ENCODE results near the gene FCHSD2. TPM values are rescaled to one million over a fixed set of nuclear protein-coding genes. Genes with fewer than 3 reads are reported as not detected.

FCHSD2 gene
- total and polyA plus RNA-seq, 2 of the 13 experiments (the other 11 are each of a cell fraction or from before 2014, with no cell fraction given): 20.5 to 24.8 TPM

DNA sequence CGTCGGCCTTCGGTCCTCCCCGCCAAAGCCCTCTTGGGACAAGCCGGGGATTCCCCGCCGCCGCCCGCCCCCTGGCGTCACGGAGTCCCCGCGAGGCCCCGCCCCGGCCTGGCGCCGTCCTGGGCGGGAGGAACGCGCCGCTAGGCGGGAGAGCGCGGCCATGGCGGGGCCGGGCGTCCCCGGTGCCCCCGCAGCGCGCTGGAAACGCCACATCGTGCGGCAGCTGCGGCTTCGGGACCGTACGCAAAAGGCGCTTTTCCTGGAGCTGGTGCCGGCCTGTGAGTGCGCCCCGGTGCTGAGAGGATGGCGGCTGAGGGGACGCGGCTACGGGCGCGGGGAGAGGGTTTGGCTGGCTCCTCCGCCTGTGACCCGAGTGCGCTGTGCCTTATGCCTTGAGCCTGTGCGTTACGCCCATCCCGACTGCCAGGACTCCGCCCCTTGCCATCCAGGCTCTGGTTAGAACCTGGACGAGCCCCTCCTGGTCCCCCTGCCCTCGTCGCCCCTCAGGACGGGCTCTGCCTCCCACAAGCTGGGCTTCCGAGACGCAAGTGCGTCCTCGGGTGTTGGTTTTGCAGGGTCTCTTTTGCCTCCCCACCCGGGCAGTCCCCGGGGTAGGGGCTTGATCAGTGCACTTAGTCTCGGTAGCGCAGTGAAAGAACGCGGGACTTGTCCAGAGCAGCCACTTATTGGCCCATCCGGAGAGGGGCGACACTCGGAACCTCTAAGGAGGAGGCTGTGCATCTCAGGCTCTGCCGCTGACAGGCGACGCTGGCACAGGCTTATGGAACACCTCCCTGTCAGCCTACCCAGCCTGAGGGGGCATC lies 327.6 kb downstream of the FCHSD2 start, which contains the start of gene ATG16L2 (continued):
- TF ChIP-seq, protein P1, sequence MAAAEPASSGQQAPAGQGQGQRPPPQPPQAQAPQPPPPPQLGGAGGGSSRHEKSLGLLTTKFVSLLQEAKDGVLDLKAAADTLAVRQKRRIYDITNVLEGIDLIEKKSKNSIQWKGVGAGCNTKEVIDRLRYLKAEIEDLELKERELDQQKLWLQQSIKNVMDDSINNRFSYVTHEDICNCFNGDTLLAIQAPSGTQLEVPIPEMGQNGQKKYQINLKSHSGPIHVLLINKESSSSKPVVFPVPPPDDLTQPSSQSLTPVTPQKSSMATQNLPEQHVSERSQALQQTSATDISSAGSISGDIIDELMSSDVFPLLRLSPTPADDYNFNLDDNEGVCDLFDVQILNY (CRISPR knock-in tag; conservative IDR thresholded peaks at IDR 0.05): peak; percentile 77
- no peak for TF ChIP-seq RARA (CRISPR knock-in tag; IDR thresholded peaks at IDR 0.05)
- no peak for TF ChIP-seq MED13 (CRISPR knock-in tag; IDR thresholded peaks at IDR 0.05)
- TF ChIP-seq ZMYM2 (CRISPR knock-in tag; IDR thresholded peaks at IDR 0.05): 0 out of 2 replicates have a peak, but pooled peaks have one; percentile 43
- TF ChIP-seq, protein P2, sequence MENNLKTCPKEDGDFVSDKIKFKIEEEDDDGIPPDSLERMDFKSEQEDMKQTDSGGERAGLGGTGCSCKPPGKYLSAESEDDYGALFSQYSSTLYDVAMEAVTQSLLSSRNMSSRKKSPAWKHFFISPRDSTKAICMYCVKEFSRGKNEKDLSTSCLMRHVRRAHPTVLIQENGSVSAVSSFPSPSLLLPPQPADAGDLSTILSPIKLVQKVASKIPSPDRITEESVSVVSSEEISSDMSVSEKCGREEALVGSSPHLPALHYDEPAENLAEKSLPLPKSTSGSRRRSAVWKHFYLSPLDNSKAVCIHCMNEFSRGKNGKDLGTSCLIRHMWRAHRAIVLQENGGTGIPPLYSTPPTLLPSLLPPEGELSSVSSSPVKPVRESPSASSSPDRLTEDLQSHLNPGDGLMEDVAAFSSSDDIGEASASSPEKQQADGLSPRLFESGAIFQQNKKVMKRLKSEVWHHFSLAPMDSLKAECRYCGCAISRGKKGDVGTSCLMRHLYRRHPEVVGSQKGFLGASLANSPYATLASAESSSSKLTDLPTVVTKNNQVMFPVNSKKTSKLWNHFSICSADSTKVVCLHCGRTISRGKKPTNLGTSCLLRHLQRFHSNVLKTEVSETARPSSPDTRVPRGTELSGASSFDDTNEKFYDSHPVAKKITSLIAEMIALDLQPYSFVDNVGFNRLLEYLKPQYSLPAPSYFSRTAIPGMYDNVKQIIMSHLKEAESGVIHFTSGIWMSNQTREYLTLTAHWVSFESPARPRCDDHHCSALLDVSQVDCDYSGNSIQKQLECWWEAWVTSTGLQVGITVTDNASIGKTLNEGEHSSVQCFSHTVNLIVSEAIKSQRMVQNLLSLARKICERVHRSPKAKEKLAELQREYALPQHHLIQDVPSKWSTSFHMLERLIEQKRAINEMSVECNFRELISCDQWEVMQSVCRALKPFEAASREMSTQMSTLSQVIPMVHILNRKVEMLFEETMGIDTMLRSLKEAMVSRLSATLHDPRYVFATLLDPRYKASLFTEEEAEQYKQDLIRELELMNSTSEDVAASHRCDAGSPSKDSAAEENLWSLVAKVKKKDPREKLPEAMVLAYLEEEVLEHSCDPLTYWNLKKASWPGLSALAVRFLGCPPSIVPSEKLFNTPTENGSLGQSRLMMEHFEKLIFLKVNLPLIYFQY (CRISPR knock-in tag; IDR thresholded peaks at IDR 0.05; ENCODE audit: borderline replicate concordance): no peak
- TF ChIP-seq, protein P3, sequence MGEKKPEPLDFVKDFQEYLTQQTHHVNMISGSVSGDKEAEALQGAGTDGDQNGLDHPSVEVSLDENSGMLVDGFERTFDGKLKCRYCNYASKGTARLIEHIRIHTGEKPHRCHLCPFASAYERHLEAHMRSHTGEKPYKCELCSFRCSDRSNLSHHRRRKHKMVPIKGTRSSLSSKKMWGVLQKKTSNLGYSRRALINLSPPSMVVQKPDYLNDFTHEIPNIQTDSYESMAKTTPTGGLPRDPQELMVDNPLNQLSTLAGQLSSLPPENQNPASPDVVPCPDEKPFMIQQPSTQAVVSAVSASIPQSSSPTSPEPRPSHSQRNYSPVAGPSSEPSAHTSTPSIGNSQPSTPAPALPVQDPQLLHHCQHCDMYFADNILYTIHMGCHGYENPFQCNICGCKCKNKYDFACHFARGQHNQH (CRISPR knock-in tag; IDR thresholded peaks at IDR 0.05): peak; percentile 13; the same call in 1 of the 2 replicates
- 0 out of 2 replicates have a peak, but pooled peaks have one; percentile 65 for TF ChIP-seq ZNF431 (CRISPR knock-in tag; IDR thresholded peaks at IDR 0.05; ENCODE audit: borderline replicate concordance, low read depth)
- TF ChIP-seq ZNF260 (CRISPR knock-in tag; IDR thresholded peaks at IDR 0.05; ENCODE audit: borderline replicate concordance, low read depth): no peak
- TF ChIP-seq HMGA1 (CRISPR knock-in tag; conservative IDR thresholded peaks at IDR 0.05): no peak
- peak; percentile 44 for TF ChIP-seq AGO2 (optimal IDR thresholded peaks at IDR 0.05; ENCODE audit: low read depth, low read length)
- TF ChIP-seq MIXL1 (CRISPR knock-in tag; IDR thresholded peaks at IDR 0.05): no peak
- TF ChIP-seq ZBTB38 (CRISPR knock-in tag; IDR thresholded peaks at IDR 0.05): peak; percentile 59
- TF ChIP-seq ZNF124 (CRISPR knock-in tag; IDR thresholded peaks at IDR 0.05): 0 out of 2 replicates have a peak, but pooled peaks have one; percentile 10
- TF ChIP-seq ZNF501 (CRISPR knock-in tag; IDR thresholded peaks at IDR 0.05): no peak
- TF ChIP-seq BRD4 (CRISPR knock-in tag; IDR thresholded peaks at IDR 0.05): peak; percentile 17; the same call in 1 of the 2 replicates
- TF ChIP-seq ATM (IDR thresholded peaks at IDR 0.05; ENCODE audit: borderline replicate concordance): no peak
- TF ChIP-seq, protein P4, sequence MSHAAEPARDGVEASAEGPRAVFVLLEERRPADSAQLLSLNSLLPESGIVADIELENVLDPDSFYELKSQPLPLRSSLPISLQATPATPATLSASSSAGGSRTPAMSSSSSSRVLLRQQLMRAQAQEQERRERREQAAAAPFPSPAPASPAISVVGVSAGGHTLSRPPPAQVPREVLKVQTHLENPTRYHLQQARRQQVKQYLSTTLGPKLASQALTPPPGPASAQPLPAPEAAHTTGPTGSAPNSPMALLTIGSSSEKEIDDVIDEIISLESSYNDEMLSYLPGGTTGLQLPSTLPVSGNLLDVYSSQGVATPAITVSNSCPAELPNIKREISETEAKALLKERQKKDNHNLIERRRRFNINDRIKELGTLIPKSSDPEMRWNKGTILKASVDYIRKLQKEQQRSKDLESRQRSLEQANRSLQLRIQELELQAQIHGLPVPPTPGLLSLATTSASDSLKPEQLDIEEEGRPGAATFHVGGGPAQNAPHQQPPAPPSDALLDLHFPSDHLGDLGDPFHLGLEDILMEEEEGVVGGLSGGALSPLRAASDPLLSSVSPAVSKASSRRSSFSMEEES (CRISPR knock-in tag; IDR thresholded peaks at IDR 0.05): no peak
- TF ChIP-seq, protein P5, sequence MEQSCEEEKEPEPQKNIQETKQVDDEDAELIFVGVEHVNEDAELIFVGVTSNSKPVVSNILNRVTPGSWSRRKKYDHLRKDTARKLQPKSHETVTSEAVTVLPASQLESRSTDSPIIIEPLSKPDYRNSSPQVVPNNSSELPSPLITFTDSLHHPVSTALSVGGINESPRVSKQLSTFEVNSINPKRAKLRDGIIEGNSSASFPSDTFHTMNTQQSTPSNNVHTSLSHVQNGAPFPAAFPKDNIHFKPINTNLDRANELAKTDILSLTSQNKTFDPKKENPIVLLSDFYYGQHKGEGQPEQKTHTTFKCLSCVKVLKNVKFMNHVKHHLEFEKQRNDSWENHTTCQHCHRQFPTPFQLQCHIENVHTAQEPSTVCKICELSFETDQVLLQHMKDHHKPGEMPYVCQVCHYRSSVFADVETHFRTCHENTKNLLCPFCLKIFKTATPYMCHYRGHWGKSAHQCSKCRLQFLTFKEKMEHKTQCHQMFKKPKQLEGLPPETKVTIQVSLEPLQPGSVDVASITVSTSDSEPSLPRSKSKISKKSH (CRISPR knock-in tag; IDR thresholded peaks at IDR 0.05; ENCODE audit: borderline replicate concordance): peak; percentile 60; the same call in 1 of the 2 replicates
- TF ChIP-seq ZNF292 (CRISPR knock-in tag; IDR thresholded peaks at IDR 0.05; ENCODE audit: borderline replicate concordance, low read depth): 0 out of 2 replicates have a peak, but pooled peaks have one; percentile 21
- peak; percentile 28; the same call in 1 of the 2 replicates for TF ChIP-seq SMAD9 (CRISPR knock-in tag; IDR thresholded peaks at IDR 0.05)
